GM19023 (cell line): Measurements from ENCODE around the gene LHFPL2.

ENCODE experiments used
- ATAC-seq: cut with Tn5 transposase; IDR thresholded peaks from one replicate; pipeline ENCODE4 v1.9.1; 2021; ENCODE audit warnings: mild to moderate bottlenecking, moderate library complexity; ENCODE audit not compliant: unreplicated experiment

The LHFPL2 gene

DNA sequence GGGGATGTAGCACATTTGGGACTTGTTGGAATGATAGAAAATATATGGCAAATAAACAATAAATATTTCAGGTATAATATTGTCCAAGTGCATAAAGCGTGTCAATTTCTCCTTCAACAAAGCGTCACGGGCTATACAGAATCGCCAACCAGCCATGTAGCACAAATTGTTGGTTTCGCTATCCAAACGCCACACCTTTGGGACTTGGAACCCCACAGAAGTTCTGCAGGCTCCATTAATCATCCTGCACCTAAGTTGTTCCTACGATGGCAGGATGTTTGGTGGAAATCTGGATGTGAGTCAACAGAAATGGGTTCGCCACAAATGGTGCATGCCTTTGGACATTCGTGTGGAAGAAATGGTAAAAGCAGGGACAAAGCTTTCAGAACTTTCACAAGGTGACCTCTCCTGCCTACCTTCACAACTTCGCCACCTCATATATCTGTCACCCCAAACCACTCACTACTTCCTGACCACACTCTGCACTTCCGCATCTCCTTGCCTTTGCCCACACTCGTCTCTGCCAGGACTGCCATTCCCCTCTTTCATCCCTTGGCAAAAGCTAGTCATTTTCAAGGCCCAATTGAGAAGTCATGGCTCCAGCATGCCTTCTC, 95.7 kb downstream of the LHFPL2 start:
- ATAC-seq = no peak

DNA sequence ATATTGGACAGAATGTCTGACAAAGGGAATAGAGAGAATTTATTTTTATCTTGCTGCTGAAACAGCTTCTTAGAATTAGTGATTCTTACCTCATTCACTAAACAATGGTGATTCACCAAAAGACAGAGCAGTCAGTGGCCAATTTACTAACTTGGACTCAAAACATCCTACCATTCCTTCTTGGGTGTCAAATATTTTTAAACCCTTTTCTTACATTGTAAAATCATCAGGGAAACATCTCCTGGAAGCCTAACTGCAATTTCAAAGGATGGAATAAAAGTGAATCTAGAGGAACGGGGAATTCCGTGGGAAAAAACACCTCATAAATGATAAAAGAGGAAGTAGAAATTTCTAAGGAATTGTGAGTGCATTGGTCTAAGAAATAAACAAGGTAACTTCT, 97.7 kb downstream of the LHFPL2 start:
- no peak for ATAC-seq

DNA sequence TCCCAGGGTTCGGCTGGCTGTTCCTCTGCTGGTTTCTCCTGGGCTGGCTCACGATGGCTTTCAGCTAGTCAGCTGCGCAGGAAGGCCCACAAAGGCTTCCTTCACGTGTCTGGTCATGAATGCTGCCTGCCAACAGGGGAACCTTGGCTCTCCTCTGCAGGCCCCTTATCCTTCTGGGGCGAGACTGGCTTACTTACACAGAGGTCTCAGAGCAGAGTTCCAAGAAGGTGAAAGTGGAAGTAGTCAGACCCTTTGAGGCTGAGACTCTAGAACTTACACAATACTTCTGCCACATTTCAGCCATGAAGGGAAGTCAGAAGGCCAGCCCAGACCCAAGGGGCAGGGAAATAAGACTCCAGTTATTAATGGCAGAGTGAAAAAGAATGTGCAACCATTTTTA, 99.5 kb downstream of the LHFPL2 start:
- no peak for ATAC-seq

DNA sequence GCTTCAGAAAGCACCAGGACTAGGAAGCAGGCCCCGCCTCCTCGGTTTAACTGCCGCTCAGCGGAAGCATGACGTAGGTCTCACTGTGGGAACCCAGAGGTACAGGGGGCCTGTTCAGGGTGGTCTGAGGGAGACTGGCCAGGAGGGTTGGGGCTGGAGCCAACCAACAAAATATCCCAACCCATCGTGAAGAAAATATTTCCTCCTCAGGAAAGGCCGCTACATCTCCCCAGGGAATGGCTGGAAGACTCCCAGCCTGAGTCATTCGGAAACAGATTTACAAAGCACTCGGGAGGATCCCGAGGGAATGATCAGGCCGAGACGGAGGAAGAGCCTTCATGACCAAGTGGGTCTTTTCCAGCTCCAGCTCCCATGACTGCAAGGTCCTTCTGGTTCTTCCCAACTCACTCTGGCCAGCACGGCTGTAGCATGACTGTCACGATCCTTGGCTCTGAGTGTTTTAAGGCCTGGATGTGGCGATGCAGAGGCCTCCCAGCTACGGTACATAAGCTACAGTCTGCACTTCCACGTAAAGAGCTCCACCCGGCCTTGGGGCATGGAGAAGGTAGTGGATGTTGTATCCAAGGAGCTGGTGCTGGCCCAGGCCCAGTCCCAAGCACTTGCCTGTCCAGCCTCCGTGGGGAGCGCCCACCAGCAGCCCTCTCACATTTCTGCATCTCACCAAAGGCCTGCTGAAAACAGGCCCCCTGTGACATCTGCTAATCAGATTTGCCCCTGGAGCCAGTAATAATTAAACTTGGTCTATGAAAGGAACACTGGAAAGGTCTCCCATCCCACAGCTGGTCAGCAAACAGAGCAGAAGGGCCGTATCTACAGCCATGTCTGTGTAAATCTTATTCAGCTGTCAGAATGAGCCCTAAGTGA, 100.6 kb downstream of the LHFPL2 start:
- ATAC-seq = no peak

DNA sequence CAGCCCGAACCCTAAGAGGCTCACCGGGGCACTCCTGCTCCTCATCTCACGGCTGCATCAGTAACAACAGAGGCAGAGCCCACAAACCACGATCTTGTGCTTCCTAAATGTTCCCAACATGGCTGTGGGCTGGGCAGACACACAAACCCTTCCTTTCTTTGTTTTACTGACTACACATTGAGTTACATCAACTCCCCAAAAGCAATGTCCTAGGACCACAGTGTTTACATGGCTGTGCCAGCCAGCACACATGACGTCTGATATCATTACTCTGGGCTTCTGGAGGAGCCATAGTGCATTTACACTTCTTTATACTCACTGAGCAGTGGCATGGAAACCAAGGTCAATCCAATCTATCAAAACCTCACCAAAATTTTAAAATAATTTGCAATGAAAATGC, 101.4 kb downstream of the LHFPL2 start:
- ATAC-seq = no peak

DNA sequence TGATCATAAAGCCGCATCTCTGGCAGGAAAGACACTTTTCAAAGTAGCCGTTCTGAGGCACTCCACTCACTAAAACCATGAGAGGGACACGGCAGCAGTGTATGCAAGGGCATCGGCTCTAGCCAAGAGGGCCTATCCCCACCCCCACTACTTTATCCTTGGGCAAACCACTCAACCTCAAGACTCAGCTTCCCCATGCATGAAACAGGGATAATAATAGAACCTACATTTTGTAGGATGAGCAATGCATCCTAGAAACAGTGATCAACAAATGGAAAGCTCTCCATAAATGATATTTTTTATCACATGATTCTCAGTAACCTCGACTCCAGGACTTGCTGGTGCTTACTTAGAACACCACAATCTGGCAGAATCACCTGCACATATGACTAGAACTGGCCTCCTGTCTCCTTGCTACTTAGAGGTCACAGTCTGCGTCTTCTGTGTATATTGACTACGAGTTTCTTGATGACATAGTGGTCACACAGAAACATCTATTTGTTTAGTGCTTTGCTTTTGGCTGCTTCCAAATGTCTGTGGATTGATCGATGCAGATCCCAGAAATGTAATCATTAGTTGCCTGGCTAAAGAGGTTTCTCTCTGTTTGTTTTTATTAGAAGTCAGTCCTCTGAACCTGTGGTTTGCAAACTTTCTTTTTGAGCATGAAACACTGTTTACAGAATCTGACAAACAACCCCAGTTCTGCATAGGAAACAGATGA, 102.1 kb downstream of the LHFPL2 start:
- no peak for ATAC-seq

DNA sequence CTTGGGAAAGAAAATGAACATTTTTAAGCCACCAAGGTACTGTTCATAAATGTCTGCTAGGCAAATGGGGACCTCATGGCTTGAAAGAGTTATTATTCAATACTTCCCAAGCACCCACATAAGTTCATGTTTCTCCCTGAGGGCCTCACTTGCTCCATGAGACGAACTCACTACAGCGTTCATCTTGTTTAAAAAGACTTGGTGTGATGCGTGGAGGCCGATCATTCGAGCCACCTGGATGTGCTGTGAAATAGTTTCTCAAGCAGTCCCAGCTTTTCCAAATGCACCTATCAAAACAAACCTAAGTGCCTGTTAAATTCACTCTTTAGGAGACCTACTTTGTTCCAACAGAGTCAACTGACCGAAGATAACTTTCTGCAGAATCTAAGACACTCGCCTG, 103.2 kb downstream of the LHFPL2 start:
- ATAC-seq = no peak

DNA sequence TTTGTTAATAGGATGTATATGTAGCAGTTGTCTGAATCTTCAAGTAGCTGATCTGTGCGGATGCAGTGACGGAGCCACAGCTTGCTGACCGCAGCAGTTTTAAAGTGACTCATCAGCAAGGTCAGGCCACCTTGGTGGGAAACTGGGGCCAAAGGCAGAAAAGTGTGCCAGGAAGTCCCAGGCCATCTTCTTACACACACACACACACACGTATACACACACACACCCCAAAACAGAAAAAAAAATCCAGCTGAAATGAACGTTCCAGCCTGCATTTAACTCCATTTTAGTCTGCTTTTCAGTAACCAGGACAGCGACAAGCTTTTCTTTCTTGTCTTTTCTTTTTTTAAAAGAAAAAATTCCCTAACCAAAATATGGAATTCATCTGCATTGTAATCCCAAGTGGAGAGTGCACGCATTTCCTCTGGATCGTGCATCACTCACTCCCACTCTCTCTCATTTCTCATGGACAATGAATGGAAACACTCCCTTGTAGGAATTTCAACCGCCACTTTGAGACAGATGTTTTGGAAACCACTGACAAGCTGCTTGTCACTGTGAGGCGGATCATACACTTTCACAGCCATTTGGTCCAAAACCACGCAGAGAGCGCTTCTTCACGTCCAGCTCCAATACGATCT, 103.9 kb downstream of the LHFPL2 start:
- ATAC-seq = no peak

DNA sequence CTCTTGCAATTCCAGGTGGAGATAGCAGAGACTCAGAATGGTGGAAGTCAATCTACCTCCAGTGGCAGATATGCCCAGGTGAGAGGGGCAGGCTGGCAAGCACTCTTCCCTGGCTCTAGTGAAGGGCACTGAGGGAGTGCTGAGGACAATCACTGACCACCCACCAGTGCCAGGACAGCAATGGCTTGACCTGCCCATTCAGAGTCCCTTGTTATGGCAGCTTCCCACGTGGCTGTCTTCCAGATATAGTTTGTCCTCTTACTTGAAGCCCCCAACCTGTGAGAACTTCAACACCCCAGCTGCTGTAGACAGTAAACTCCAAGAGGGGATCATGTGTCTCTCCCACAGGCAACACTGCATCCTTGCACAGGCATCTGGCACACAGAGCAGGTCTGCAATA, 104.7 kb downstream of the LHFPL2 start:
- ATAC-seq = no peak

DNA sequence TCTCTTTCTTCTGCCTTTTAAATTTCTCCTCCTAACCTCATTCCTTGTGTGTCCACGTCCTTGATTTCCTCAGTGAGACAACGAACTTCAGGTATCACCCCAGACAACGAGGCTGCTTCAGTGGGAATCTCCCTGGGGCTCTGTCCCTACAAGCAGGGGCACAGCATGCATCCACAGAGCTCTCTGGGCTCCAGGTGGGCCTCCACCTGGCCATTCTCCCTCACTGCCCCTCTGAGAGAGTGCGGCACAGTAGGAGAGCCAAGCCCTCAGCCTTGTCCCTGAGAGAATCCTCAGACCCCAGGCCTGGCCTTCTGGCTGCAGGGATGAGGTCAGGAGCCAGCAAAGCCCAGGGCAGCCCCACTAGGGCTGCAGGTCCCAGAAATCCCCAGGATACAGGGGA, 105.3 kb downstream of the LHFPL2 start:
- ATAC-seq = no peak

DNA sequence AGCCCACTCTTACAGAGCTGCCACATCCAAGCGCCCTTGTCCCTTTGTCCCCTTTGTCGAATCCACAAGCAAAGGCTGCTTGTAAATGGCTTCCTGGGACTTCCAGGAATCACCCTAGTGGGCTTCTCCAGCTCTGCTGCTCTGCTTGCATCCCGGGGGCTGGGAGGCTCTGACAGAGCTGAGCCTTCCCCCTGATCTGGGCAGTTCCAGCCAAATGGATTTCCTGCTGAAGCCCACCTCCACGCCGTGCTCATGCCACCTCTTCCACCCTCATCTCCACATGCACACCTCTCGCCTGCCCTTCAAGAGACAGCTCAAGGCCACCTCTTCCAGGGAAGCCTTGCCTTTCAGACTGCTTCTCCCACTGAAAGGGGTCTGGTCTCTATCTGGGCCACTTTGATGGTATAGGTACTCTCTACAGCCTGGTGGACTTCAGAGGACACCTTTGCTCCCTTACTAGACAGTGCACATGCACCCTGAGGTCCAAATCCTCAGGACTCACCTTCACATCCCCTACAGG, 106.2 kb downstream of the LHFPL2 start:
- no peak for ATAC-seq

DNA sequence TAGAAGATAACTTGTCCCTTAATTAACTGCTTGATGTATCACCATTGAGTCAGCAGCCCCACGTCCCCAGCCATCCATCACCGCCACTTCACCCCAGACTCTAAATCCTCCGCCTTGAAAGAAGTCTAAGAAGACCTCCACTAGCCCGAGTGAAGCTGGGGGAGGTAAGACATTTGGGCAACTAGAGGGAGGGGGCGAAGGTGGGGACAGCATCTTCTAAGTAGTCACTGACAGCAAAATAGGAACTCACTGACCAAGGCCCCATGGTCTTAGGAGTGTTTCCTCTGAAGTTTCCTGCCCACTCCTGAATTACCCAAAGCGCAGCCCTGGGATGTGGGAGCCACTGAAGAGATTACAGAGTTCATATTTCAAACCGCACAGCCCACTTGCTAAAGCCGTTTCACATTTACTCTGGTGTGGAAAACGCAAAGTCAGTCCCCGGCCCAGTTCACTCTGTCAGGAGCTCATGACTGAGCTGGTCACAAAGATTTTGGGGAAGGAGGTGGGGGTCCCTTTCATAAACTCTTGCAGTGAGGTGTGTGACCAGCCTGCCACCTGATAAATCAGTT, 107.4 kb downstream of the LHFPL2 start:
- no peak for ATAC-seq

DNA sequence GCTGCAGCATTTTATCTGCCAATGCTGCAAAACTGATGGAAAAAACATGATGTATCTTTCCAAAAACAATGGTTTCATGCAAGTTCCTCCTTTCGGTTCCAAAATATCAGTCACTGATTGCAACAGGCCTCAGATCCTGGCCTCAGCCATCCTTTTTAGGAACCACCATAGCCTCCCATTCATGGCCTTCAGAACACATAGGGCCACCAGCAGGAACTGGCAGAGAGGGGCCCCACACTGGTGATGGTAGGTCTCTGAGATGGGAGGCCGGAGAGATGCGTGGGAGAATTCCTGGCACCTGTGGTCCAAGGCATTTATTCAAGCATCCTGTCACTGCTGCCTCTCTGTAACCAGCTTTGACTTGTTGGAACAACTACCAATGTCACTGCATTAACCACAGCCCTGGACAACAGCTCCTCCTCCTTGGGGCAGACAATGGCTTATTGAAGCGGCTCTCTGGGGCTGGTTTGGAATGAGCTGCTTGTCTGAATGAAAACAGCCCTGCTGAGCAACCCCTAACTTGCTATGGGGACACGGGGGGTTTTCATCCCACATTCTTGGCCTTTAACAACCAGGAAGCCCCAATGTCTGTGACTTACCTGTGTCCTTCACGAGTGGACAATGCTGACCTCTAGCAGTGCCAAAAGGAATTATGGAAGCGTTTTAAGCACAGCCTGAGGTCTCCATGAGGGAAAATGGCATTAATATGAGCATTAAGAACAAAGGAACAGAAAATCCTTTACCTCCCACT, 108.1 kb downstream of the LHFPL2 start:
- ATAC-seq = no peak

DNA sequence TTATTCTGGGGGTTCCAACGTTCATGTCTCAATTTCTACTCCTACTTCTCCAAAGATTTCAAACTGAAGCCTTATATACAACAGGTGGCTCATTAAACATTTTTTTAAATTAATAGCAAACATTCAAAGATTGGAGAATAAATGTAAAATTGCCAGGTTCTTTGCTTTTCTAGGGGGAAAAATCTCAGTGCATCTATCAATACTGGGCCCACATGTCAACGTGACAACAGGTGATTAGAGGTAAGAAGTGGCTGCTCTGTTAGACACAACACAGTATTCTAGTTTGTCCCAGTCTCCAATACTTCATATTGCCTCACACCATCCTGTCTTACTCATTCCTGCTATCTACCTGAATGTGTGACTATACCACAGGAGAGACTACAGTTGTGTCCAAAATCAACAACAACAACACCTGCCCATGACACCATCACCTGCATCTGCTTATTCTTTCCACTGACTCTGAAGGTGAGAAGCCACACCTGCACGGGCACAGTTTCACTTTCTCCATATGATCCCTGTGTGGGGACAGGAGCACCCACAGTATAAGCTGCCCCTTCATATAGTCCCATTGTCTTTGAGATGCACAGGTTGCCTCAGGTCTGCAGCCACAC, 110.2 kb downstream of the LHFPL2 start:
- ATAC-seq = no peak

DNA sequence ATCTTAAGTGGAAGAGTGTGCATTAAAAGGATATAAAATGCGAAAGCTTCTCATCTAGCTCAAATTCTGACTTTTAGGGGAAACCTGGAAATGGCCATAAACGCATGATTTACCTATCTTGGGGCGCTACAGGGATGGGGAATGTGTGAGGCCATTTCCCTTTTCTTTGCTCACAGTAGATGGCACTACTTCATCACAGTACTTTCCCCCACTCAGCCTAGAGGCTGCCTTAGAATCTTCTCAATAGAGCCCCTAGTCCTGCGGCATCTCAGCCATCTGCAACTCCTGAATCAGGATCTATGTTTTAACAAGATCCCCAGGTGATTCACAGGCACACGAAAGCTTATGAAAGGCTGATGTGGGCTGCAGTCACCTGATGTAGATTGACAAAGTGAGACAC, 110.8 kb downstream of the LHFPL2 start:
- no peak for ATAC-seq

DNA sequence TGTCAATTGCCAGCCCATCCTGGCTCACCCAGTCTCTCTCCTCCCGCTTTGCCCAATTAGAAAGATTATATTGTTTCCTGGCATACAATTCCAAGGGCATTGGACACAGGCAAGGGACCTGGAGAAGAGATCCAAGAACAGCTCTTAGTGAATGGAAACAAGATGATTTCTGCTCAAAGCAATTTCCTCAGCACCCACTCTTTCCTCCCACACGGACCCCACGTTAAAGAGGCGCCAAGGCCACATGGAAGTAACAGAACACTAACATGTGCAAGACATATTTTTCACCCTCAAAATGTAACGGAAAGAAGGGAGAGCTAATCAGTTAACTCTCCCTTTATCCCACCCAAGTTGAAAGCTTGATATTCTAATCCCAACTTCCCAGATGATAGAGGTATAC, 111.2 kb downstream of the LHFPL2 start:
- no peak for ATAC-seq

DNA sequence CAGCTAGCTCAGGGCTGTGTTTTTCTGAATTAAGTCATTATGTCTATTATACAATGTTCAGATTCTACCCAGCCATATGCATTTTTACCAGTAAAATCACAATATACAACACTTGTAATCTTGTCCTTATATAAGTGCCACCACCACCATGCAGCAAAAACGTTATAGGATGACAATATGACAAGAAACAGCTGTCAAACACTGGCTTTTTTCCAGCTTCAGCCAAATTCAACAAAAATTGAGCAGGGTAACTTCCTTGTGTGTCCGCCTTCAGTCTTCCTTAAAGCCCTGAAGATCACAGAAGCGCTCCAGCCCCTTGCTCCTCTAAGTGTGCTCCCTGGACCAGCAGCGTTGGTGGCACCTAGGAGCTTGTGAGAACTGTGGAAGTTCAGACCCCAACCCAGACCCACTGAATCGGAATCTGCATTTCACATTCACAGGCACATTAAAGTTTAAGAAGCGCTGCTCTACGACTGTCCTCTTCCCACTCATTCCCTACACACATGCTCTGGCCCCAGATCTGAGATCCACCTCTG, 111.8 kb downstream of the LHFPL2 start:
- no peak for ATAC-seq

DNA sequence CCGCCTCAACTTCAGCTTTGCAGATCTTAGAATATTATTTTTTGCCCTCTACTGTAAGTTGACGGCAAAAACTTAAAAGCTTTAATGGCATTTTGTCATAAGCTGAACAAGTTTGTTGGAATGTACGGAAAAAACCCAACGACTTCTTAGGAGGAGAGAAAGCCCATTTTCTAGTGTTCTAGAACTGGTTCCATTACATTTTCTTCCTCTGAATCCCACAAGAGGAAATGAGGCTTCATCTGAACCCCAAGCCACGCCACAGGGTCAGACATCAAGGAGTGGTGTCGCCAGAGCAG, 113.7 kb downstream of the LHFPL2 start:
- no peak for ATAC-seq

DNA sequence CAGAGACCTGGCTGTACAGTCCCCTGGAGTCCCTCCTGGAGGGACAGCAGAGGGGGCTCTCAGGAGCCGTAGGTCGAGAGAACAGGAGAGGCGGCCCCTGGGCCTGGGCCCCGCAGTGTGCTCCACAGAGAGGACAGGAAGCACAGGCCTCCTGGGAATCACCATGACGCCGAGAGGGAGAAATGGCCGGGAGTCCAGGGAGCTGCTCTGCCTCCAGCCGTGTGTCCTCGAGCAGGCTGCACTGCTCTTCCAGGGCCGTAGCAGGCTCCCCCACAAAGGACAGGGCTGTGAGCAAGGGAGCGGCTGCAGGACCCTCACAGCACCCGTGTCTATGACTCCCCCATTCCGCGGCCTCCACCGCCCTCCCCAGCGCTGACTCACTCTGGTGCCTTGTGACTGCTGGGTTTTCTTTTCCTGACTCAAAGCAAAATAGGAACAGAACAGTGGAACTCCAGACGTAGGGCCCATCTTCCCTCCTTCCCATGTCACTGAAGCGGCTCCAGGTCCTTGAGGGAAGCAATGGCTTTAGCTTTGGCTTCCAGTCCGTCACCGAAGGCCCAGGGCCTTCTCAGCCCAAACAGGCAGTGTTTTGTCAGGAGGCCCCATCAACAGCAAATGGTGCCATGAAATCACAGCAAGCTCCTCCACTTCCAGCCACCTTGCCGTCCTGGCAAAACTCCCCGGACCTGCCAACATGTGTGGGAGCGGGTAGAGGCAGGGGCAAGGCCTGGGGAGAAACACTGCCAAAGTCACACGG, 114.2 kb downstream of the LHFPL2 start:
- ATAC-seq = no peak
